ENCODE measurements around the gene EML5. TPM values are rescaled to one million over a fixed set of nuclear protein-coding genes. Genes with fewer than 3 reads are reported as not detected.

Gene EML5
- total RNA-seq, 1 donor from 2014 or later: 2.4 TPM

GRCh38 chr14:88749139-88749538, 43.6 kb downstream of the EML5 start:
- H3K4me1 ChIP-seq: no peaks in the 10 kb centered on the region
- H3K4me3 ChIP-seq: no peak overlapping the region
- ATAC-seq: no peak
- H3K27me3 ChIP-seq (ENCODE audit: low read depth): no peaks in the 10 kb centered on the region
- H3K36me3 ChIP-seq: no peaks in the 10 kb centered on the region
- H3K9me3 ChIP-seq: no peaks in the 10 kb centered on the region
- no peak overlapping the region for H3K27ac ChIP-seq
- TF ChIP-seq, protein P1, sequence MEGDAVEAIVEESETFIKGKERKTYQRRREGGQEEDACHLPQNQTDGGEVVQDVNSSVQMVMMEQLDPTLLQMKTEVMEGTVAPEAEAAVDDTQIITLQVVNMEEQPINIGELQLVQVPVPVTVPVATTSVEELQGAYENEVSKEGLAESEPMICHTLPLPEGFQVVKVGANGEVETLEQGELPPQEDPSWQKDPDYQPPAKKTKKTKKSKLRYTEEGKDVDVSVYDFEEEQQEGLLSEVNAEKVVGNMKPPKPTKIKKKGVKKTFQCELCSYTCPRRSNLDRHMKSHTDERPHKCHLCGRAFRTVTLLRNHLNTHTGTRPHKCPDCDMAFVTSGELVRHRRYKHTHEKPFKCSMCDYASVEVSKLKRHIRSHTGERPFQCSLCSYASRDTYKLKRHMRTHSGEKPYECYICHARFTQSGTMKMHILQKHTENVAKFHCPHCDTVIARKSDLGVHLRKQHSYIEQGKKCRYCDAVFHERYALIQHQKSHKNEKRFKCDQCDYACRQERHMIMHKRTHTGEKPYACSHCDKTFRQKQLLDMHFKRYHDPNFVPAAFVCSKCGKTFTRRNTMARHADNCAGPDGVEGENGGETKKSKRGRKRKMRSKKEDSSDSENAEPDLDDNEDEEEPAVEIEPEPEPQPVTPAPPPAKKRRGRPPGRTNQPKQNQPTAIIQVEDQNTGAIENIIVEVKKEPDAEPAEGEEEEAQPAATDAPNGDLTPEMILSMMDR (IDR thresholded peaks at IDR 0.05): no peak
- DNase-seq: no peak
- intact Hi-C loops (cut with DNase I): no loop called here

- Histone ChIP-seq H3K4me3 (no peak overlapping the region), H3K36me3 (no peaks in the 10 kb centered on the region), H3K9me3 (no peaks in the 10 kb centered on the region), H3K27me3 (ENCODE audit: low read depth) (no peaks in the 10 kb centered on the region), H3K27ac (no peak overlapping the region), H3K4me1 (no peaks in the 10 kb centered on the region)
- intact Hi-C loops (cut with DNase I): no loop called here
- ATAC-seq (no peak), DNase-seq (no peak)
- TF ChIP-seq, protein P1 (IDR thresholded peaks at IDR 0.05): no peak
Measured at GRCh38 chr14:88748288-88748687, 44.5 kb downstream of the EML5 start.

- intact Hi-C loops (cut with DNase I): no loop called here
- Histone ChIP-seq H3K4me1 (no peaks in the 10 kb centered on the region), H3K36me3 (no peaks in the 10 kb centered on the region), H3K27me3 (ENCODE audit: low read depth) (no peaks in the 10 kb centered on the region), H3K9me3 (no peaks in the 10 kb centered on the region), H3K4me3 (no peak overlapping the region), H3K27ac (no peak overlapping the region)
- DNase-seq (no peak), ATAC-seq (no peak)
- TF ChIP-seq, protein P1 (IDR thresholded peaks at IDR 0.05): no peak
Measured at GRCh38 chr14:88746052-88746451, 46.7 kb downstream of the EML5 start.

DNA sequence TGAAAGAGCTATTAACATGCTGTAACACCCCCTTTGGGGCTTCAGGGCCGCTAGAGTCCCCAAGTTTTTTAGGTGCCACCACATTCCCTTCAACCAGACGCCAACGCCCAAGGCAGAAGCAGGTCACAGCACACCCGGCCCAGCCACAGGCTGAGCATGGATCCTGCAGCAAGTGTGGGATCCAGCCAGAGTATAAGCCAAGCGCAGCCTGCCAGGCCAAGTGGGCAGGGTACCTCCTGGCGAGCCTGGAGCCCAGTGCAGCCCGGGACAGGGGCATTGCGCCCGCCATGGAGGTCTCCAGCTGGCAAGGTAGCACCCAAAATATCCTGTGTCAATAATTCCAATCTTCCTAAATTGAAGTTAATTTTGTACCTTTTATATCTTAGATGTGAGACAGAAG, 55.5 kb downstream of the EML5 start:
- Histone ChIP-seq H3K36me3 (no peaks in the 10 kb centered on the region), H3K4me1 (no peaks in the 10 kb centered on the region), H3K9me3 (no peaks in the 10 kb centered on the region), H3K27ac (no peak overlapping the region), H3K4me3 (no peak overlapping the region), H3K27me3 (ENCODE audit: low read depth) (no peaks in the 10 kb centered on the region)
- TF ChIP-seq, protein P1 (IDR thresholded peaks at IDR 0.05): no peak
- intact Hi-C loops (cut with DNase I): no loop called here
- DNase-seq: no peak
- ATAC-seq: no peak

DNA sequence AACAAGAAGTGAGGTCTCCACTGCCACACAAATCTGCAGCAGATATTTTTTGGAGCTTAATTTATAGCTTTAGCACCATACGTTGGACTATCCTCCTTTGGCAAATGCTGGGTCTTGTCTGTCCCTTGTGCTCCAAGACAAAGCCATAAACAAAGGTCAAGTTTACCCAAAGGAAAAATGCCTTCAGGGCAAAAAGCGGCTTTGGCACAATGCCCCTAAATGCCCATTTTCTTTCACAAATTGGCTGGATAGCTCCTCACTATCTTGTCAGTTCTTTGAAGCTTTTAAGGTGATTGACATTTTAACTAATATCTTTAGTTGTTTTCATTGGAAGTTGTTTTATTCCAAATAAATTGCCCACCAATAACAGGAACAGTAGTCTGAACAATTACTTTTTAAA, 59.6 kb downstream of the EML5 start:
- TF ChIP-seq, protein P1 (IDR thresholded peaks at IDR 0.05): no peak
- intact Hi-C loops (cut with DNase I): no loop called here

GRCh38 chr14:88729159-88729558, 63.6 kb downstream of the EML5 start:
- DNase-seq (no peak), ATAC-seq (no peak)
- Histone ChIP-seq H3K9me3 (no peaks in the 10 kb centered on the region), H3K4me3 (no peak overlapping the region), H3K36me3 (no peaks in the 10 kb centered on the region), H3K4me1 (no peaks in the 10 kb centered on the region), H3K27ac (no peak overlapping the region), H3K27me3 (ENCODE audit: low read depth) (no peaks in the 10 kb centered on the region)
- TF ChIP-seq, protein P1 (IDR thresholded peaks at IDR 0.05): no peak
- intact Hi-C loops (cut with DNase I): no loop called here

More for the DNA sequence above, 59.6 kb downstream of the EML5 start:
- Histone ChIP-seq H3K9me3 (no peaks in the 10 kb centered on the region), H3K36me3 (no peaks in the 10 kb centered on the region), H3K27me3 (ENCODE audit: low read depth) (no peaks in the 10 kb centered on the region), H3K4me3 (no peak overlapping the region), H3K4me1 (no peaks in the 10 kb centered on the region), H3K27ac (no peak overlapping the region)
- ATAC-seq (no peak), DNase-seq (no peak)
